Measurements from ENCODE around the gene FBXO45. TPM values are rescaled to one million over a fixed set of nuclear protein-coding genes. Genes with fewer than 3 reads are reported as not detected.

FBXO45 gene
- total and polyA plus RNA-seq, 10 of the 15 experiments (the other 5 are each of a cell fraction or from before 2014, with no cell fraction given) = 4.0 to 17.3 (median 11.8) TPM

DNA sequence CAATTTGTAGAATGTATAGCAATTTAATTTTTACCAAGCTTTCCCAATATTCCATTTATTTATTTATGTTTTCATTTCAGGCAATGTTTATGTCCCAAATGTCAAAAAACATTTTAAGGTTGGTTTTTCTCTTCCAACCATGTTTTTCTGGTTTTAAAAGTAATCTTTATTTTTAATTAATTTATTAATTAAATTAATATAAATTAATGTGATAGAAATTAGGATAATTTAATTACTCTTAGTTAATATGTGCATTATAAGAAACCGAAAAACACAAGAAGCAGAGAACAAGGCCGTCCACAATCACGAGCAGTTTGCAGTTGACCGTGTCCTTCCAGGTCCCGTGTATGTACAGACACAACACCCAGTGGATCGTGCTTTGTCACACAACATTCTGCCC lies 34.2 kb downstream of the FBXO45 start:
- Histone ChIP-seq H3K27me3 (replicated peaks in 1 of 2; ENCODE audit: control insufficient read depth in 2 of 2, insufficient read depth in 2 of 2, low read length in 1 of 2) (no peaks in the 10 kb centered on the region), H3K79me2 (ENCODE audit: control insufficient read depth, insufficient read depth, low read length) (no peaks in the 10 kb centered on the region), H4K20me1 (ENCODE audit: control insufficient read depth, insufficient read depth) (no peaks in the 10 kb centered on the region), H3K27ac (ENCODE audit: control insufficient read depth, insufficient read depth) (no peak overlapping the region), H3K4me2 (ENCODE audit: control insufficient read depth, insufficient read depth) (no peak overlapping the region), H3K9me3 (replicated peaks; ENCODE audit: control insufficient read depth, insufficient read depth, low read length) (no peaks in the 10 kb centered on the region), H3K36me3 (ENCODE audit: control insufficient read depth in 2 of 2, insufficient read depth in 2 of 2, low read length in 1 of 2) (no peaks in the 10 kb centered on the region), H2AFZ (ENCODE audit: control insufficient read depth, low read depth, low read length) (no peak overlapping the region), H3K4me1 (ENCODE audit: control insufficient read depth, insufficient read depth, low read length) (no peaks in the 10 kb centered on the region), H3K4me3 (no peak overlapping the region), H3K9ac (ENCODE audit: control insufficient read depth, insufficient read depth, low read length) (no peak overlapping the region)
- FAIRE-seq (no peak), DNase-seq (ENCODE audit: low read depth, low spot score) (no peak), ATAC-seq (no peak)
- WGBS (ENCODE audit: insufficient coverage, insufficient replicate concordance, low lambda C conversion rate, missing lambda C conversion rate) = 54% methylated on average over 6 of the region's 6 CpGs
- ChIA-PET POLR2A (interaction anchor here (0.7 kb wide), 1 partner anchor 22 kb away, joined by 3 read pairs; no protein-coding TSS in a partner anchor), SMC1A (ENCODE audit: uncharacterized antibody, unreplicated experiment) (interaction anchor here (1.4 kb wide), 1 partner anchor 184 kb away, joined by 3 read pairs; no protein-coding TSS in a partner anchor), CTCF (interaction anchor here (0.9 to 1.6 kb wide), 2 partner anchors 9 to 29 kb away, joined by 3 read pairs; no protein-coding TSS in a partner anchor), RAD21 (ENCODE audit: unreplicated experiment) (no interaction called here)
- intact Hi-C loops (cut with micrococcal nuclease; ENCODE audit: unreplicated experiment) = no loop called here
- no TSS peak for BruUV-seq (replicated peaks)
- in situ Hi-C loops (cut with MboI) = no loop called here
- TF ChIP-seq E2F4 (IDR thresholded peaks at IDR 0.05; ENCODE audit: low read depth, low read length) (no peak), MYC (IDR thresholded peaks at IDR 0.05; ENCODE audit: insufficient read depth, insufficient read length, insufficient replicate concordance, low read length, severe bottlenecking) (no peak), ASH2L (IDR thresholded peaks at IDR 0.05; ENCODE audit: borderline replicate concordance, low read depth) (no peak), POU2F2 (IDR thresholded peaks at IDR 0.05; ENCODE audit: borderline replicate concordance, low read depth, low read length) (no peak), CBX3 (IDR thresholded peaks at IDR 0.05; ENCODE audit: borderline replicate concordance, low read depth) (no peak), NR2F1 (conservative IDR thresholded peaks at IDR 0.05) (no peak), STAT1 (conservative IDR thresholded peaks at IDR 0.05) (no peak)
